Trophoblast cell (in vitro differentiated cells and primary cell): ENCODE data around the gene CCDC148.

Experiments
- DNase-seq, 2 donors: peaks; one replicate each; pipeline ENCODE4 v3.0.0-alpha.2; 2016
- H2AFZ ChIP-seq: 2 replicates; pipeline ENCODE4 v1.6.1; 2013; ENCODE audit warnings: low read length, moderate library complexity, mild to moderate bottlenecking; ENCODE audit not compliant: insufficient read depth, poor library complexity
- H2AK5ac ChIP-seq: 2 replicates; pipeline ENCODE4 v1.6.1; 2013; ENCODE audit warnings: mild to moderate bottlenecking, low read length
- H2BK120ac ChIP-seq: 2 replicates; pipeline ENCODE4 v1.6.1; 2013; ENCODE audit warnings: low read length, mild to moderate bottlenecking, moderate library complexity; ENCODE audit not compliant: insufficient read depth, poor library complexity
- H2BK12ac ChIP-seq: 2 replicates; pipeline ENCODE4 v1.6.1; 2013; ENCODE audit warnings: mild to moderate bottlenecking, low read length, moderate library complexity
- H2BK5ac ChIP-seq: 2 replicates; pipeline ENCODE4 v1.6.1; 2013; ENCODE audit warnings: low read length, low read depth, moderate library complexity, mild to moderate bottlenecking; ENCODE audit not compliant: poor library complexity
- H3K14ac ChIP-seq: 2 replicates; pipeline ENCODE4 v1.6.1; 2013; ENCODE audit warnings: mild to moderate bottlenecking, low read length
- H3K18ac ChIP-seq: 2 replicates; pipeline ENCODE4 v1.6.1; 2013; ENCODE audit warnings: mild to moderate bottlenecking, low read length
- H3K23ac ChIP-seq: 2 replicates; pipeline ENCODE4 v1.6.1; 2013; ENCODE audit warnings: low read length
- H3K27ac ChIP-seq: 2 replicates; pipeline ENCODE4 v1.5.1; 2013; ENCODE audit warnings: low read depth, mild to moderate bottlenecking, inconsistent platforms, low read length, moderate library complexity
- H3K27me3 ChIP-seq: 2 replicates; pipeline ENCODE4 v1.6.1; 2013; ENCODE audit warnings: inconsistent platforms, mild to moderate bottlenecking, low read length, moderate library complexity; ENCODE audit not compliant: insufficient read depth
- H3K36me3 ChIP-seq, 2 experiments: 1 replicate in 1 of 2; 2 replicates in 1 of 2; pipeline ENCODE4 v1.6.1; 2013; ENCODE audit warnings: low read length in 2 of 2, mild to moderate bottlenecking in 2 of 2, moderate library complexity in 1 of 2; ENCODE audit not compliant: insufficient read depth in 2 of 2, control insufficient read depth in 1 of 2
- H3K4ac ChIP-seq: 2 replicates; pipeline ENCODE4 v1.6.1; 2013; ENCODE audit warnings: low read depth, mild to moderate bottlenecking, low read length, moderate library complexity
- H3K4me1 ChIP-seq, 2 experiments: 1 replicate in 1 of 2; 2 replicates in 1 of 2; pipeline ENCODE4 v1.6.1; 2013; ENCODE audit warnings: low read length in 2 of 2, mild to moderate bottlenecking in 2 of 2, moderate library complexity in 1 of 2; ENCODE audit not compliant: insufficient read depth in 2 of 2, control insufficient read depth in 1 of 2
- H3K4me2 ChIP-seq: 2 replicates; pipeline ENCODE4 v1.6.1; 2013; ENCODE audit warnings: inconsistent platforms, mild to moderate bottlenecking, low read length, moderate library complexity
- H3K4me3 ChIP-seq: 2 replicates; pipeline ENCODE4 v1.5.1; 2013; ENCODE audit warnings: mild to moderate bottlenecking, low read depth, low read length, inconsistent platforms
- H3K79me1 ChIP-seq: one replicate; pipeline ENCODE4 v1.6.1; 2013; ENCODE audit warnings: low read length
- H3K79me2 ChIP-seq: 2 replicates; pipeline ENCODE4 v1.6.1; 2013; ENCODE audit warnings: low read length, mild to moderate bottlenecking; ENCODE audit not compliant: control insufficient read depth, insufficient read depth, poor library complexity
- H3K9ac ChIP-seq: 2 replicates; pipeline ENCODE4 v1.6.1; 2013; ENCODE audit warnings: mild to moderate bottlenecking, low read length
- H3K9me3 ChIP-seq: 2 replicates; pipeline ENCODE4 v1.6.1; 2013; ENCODE audit warnings: low read depth, mild to moderate bottlenecking, control low read depth, inconsistent platforms, low read length; ENCODE audit not compliant: insufficient read depth
- H4K12ac ChIP-seq: 2 replicates; pipeline ENCODE4 v1.6.1; 2013; ENCODE audit warnings: low read depth, mild to moderate bottlenecking, low read length, moderate library complexity
- H4K8ac ChIP-seq: 2 replicates; pipeline ENCODE4 v1.6.1; 2013; ENCODE audit warnings: low read depth, mild to moderate bottlenecking, low read length, moderate library complexity
- H4K91ac ChIP-seq: one replicate; pipeline ENCODE4 v1.6.1; 2013; ENCODE audit warnings: low read depth, mild to moderate bottlenecking, low read length, moderate library complexity
- WGBS: extraction: QIAGEN DNeasy Blood & Tissue Kit; methylation state at CpG from one replicate; pipeline ENCODE4 v1.1.7; 2013; ENCODE audit warnings: missing lambda C conversion rate; ENCODE audit not compliant: insufficient read length, insufficient coverage; ENCODE audit errors: extremely low coverage; 5-methylcytosine and 5-hydroxymethylcytosine counted together

The CCDC148 gene

DNA sequence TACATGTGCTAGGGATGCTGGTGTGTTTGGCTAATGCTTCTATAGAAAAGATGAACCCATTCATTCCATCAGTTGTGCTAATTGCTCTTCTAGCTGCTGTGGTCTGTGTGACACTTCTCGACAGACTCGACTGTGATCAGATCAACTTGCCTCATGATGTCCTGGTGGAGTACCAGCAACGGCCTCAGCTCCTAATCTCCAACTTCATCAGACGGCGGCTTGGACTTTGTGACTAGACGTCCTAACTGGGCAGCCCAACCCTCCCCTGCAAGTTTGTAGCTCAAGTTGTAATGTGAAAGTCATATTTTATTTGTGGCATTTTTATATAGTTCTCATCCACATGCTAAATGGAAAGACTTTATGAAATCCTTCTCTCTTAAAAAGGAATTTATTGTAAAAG is 321.9 kb downstream of the CCDC148 start:
- no peak overlapping the region for H3K27ac ChIP-seq
- no peak overlapping the region for H2AK5ac ChIP-seq
- no peak overlapping the region for H2BK12ac ChIP-seq
- no peak overlapping the region for H4K8ac ChIP-seq
- no peak overlapping the region for H3K23ac ChIP-seq
- peak overlapping the region; percentile 1 for H3K9ac ChIP-seq
- H2BK120ac ChIP-seq: no peak overlapping the region
- H4K91ac ChIP-seq: no peak overlapping the region
- H3K4me3 ChIP-seq: no peak overlapping the region
- no peaks in the 10 kb centered on the region for H3K9me3 ChIP-seq
- no peak overlapping the region for H3K14ac ChIP-seq
- H3K4me2 ChIP-seq: no peak overlapping the region
- DNase-seq: peak in 1 of 2 donors; percentile 15
- no peaks in the 10 kb centered on the region for H3K27me3 ChIP-seq
- H3K79me1 ChIP-seq: no peaks in the 10 kb centered on the region
- H2AFZ ChIP-seq: no peak overlapping the region
- no peaks in the 10 kb centered on the region for H3K4me1 ChIP-seq
- no peaks in the 10 kb centered on the region for H3K36me3 ChIP-seq
- H2BK5ac ChIP-seq: no peak overlapping the region
- no peak overlapping the region for H4K12ac ChIP-seq
- no peaks in the 10 kb centered on the region for H3K79me2 ChIP-seq
- no peak overlapping the region for H3K18ac ChIP-seq
- no peak overlapping the region for H3K4ac ChIP-seq
- no CpG with 5 or more reads among the region's 6 CpGs for WGBS

DNA sequence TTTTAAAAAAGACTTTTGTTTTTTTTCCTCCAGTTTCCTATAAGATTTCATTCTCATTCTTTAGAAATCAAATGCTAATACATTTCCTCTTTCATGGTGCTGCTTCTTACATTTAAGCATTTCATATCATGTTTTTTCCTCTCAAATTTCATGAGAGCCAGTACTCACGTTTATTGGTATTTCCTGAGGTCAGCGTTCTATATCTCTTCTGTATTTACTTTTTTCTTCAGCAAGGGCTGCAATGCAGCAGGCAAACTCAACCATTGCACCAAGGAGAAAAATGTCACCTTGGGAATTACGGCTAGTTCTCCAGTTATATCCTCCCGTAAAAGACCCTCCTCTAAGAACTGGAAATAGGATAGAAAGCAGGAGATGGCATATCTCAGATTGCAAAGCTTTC is 322.5 kb downstream of the CCDC148 start:
- H3K4me1 ChIP-seq: no peaks in the 10 kb centered on the region
- DNase-seq: no peak
- no peak overlapping the region for H3K4me2 ChIP-seq
- no peak overlapping the region for H3K14ac ChIP-seq
- H4K8ac ChIP-seq: no peak overlapping the region
- no peaks in the 10 kb centered on the region for H3K27me3 ChIP-seq
- no peak overlapping the region for H3K9ac ChIP-seq
- H3K36me3 ChIP-seq: no peaks in the 10 kb centered on the region
- H2AFZ ChIP-seq: no peak overlapping the region
- no peak overlapping the region for H3K27ac ChIP-seq
- H3K4ac ChIP-seq: no peak overlapping the region
- no CpG with 5 or more reads among the region's 4 CpGs for WGBS
- H2BK120ac ChIP-seq: no peak overlapping the region
- H3K18ac ChIP-seq: no peak overlapping the region
- no peak overlapping the region for H3K4me3 ChIP-seq
- H3K23ac ChIP-seq: no peak overlapping the region
- H3K9me3 ChIP-seq: no peaks in the 10 kb centered on the region
- no peak overlapping the region for H4K91ac ChIP-seq
- no peak overlapping the region for H2AK5ac ChIP-seq
- no peaks in the 10 kb centered on the region for H3K79me2 ChIP-seq
- no peak overlapping the region for H4K12ac ChIP-seq
- H2BK5ac ChIP-seq: no peak overlapping the region
- H2BK12ac ChIP-seq: no peak overlapping the region
- no peaks in the 10 kb centered on the region for H3K79me1 ChIP-seq

DNA sequence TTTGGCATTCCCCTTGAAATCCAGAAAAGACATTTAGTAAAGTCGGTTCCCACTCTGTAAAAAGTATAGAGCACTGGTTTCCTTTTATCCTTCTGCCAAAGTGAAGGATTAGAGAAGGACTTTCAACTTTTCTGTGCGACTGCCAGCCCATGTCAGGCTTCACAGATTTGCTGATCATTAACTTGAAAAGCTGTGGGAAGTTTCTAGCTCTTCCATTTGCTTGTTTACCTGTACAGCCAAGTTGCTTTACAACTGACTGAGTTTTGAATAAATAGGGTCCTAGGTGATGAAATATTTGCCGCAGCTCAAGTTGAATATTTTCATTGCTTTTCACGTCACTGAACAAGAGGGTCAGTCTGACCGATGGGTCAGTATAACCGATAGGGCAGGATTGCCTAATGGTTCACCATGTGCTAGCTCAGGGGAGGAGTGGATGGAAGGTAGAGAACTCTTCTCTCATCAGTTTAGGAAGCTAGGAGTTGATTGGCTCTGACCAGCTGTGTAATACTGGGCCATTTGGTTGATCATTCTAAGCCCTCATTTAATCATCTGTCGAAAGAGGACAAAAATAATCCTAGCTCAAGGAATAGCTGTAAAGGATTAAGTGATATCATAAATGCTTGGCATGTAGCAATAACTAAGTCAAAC is 324.5 kb downstream of the CCDC148 start:
- Histone ChIP-seq H3K9me3 (no peaks in the 10 kb centered on the region), H2BK120ac (no peak overlapping the region), H3K23ac (no peak overlapping the region), H3K4me2 (no peak overlapping the region), H2BK12ac (no peak overlapping the region), H3K4me3 (no peak overlapping the region), H3K27ac (no peak overlapping the region), H3K27me3 (no peaks in the 10 kb centered on the region), H3K79me1 (no peaks in the 10 kb centered on the region), H2AK5ac (no peak overlapping the region), H4K91ac (no peak overlapping the region), H3K4ac (no peak overlapping the region), H4K8ac (no peak overlapping the region), H4K12ac (no peak overlapping the region), H3K4me1 (no peaks in the 10 kb centered on the region), H3K79me2 (no peaks in the 10 kb centered on the region), H2BK5ac (no peak overlapping the region), H3K36me3 (no peaks in the 10 kb centered on the region), H3K14ac (no peak overlapping the region), H3K18ac (no peak overlapping the region), H2AFZ (no peak overlapping the region), H3K9ac (no peak overlapping the region)
- no peak for DNase-seq
- no CpG with 5 or more reads among the region's 7 CpGs for WGBS

DNA sequence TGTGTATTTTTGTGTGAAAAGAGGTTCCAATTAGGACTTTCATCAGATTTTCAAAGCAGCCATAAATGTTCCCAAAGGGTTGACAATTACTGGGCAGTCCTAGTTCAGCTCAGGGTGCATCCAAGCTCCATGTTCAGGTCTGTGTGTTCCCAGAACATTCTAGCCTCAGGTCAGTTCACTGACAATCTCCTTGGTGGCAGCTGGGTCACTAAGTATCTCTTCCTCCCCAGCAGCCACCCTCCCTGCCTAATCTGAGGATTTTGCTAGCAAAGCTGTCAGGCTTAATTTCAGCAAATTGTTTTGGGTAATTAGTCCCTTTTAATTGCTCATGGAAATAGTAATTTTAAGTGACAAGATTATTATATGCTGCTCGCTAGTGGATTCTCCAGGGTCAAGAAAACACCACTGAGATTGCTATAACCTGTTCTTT is 325.1 kb downstream of the CCDC148 start:
- H3K4ac ChIP-seq: no peak overlapping the region
- H2AK5ac ChIP-seq: no peak overlapping the region
- no peak overlapping the region for H2BK5ac ChIP-seq
- WGBS: no CpG with 5 or more reads among the region's 1 CpG
- no peak overlapping the region for H2BK12ac ChIP-seq
- no peaks in the 10 kb centered on the region for H3K9me3 ChIP-seq
- H4K12ac ChIP-seq: no peak overlapping the region
- H3K18ac ChIP-seq: no peak overlapping the region
- no peaks in the 10 kb centered on the region for H3K4me1 ChIP-seq
- H3K36me3 ChIP-seq: no peaks in the 10 kb centered on the region
- no peak overlapping the region for H3K4me2 ChIP-seq
- DNase-seq: no peak
- H4K91ac ChIP-seq: no peak overlapping the region
- H3K27ac ChIP-seq: no peak overlapping the region
- H3K14ac ChIP-seq: no peak overlapping the region
- H3K79me1 ChIP-seq: no peaks in the 10 kb centered on the region
- H3K4me3 ChIP-seq: no peak overlapping the region
- no peaks in the 10 kb centered on the region for H3K79me2 ChIP-seq
- H2BK120ac ChIP-seq: no peak overlapping the region
- H2AFZ ChIP-seq: no peak overlapping the region
- H3K9ac ChIP-seq: no peak overlapping the region
- H3K23ac ChIP-seq: peak overlapping the region; percentile 41
- no peaks in the 10 kb centered on the region for H3K27me3 ChIP-seq
- no peak overlapping the region for H4K8ac ChIP-seq
